Measurements from ENCODE around the gene CCDC92B. TPM values are rescaled to one million over a fixed set of nuclear protein-coding genes. Genes with fewer than 3 reads are reported as not detected.

Gene CCDC92B
- total and polyA plus RNA-seq, 10 of the 15 experiments (the other 5 are each of a cell fraction or from before 2014, with no cell fraction given) = not detected

- TF ChIP-seq PBX3 (IDR thresholded peaks at IDR 0.05; ENCODE audit: insufficient replicate concordance, low read depth, low read length) (no peak), CBFB (IDR thresholded peaks at IDR 0.05; ENCODE audit: low read depth) (no peak), KAT2A (conservative IDR thresholded peaks at IDR 0.05; ENCODE audit: control insufficient read depth, low read depth, low read length) (no peak)
Measured at GRCh38 chr17:2736956-2737355, 12.5 kb downstream of the CCDC92B start (continued).

- DNase-seq (ENCODE audit: low read depth, low spot score) = no peak
- Histone ChIP-seq H3K27me3 (replicated peaks in 1 of 2; ENCODE audit: control insufficient read depth in 2 of 2, insufficient read depth in 2 of 2, low read length in 1 of 2) (no peaks in the 10 kb centered on the region), H2AFZ (ENCODE audit: control insufficient read depth, low read depth, low read length) (no peak overlapping the region), H3K9me3 (replicated peaks; ENCODE audit: control insufficient read depth, insufficient read depth, low read length) (no peaks in the 10 kb centered on the region), H3K4me1 (ENCODE audit: control insufficient read depth, insufficient read depth, low read length) (no peaks in the 10 kb centered on the region), H3K9ac (ENCODE audit: control insufficient read depth, insufficient read depth, low read length) (no peak overlapping the region), H4K20me1 (ENCODE audit: control insufficient read depth, insufficient read depth) (no peaks in the 10 kb centered on the region), H3K79me2 (ENCODE audit: control insufficient read depth, insufficient read depth, low read length) (no peaks in the 10 kb centered on the region), H3K4me2 (ENCODE audit: control insufficient read depth, insufficient read depth) (no peak overlapping the region), H3K36me3 (ENCODE audit: control insufficient read depth in 2 of 2, insufficient read depth in 2 of 2, low read length in 1 of 2) (no peaks in the 10 kb centered on the region), H3K27ac (ENCODE audit: control insufficient read depth, insufficient read depth) (no peak overlapping the region), H3K4me3 (no peak overlapping the region)
- ChIA-PET RAD21 (ENCODE audit: unreplicated experiment) (no interaction called here), POLR2A (no interaction called here), CTCF (no interaction called here), SMC1A (ENCODE audit: uncharacterized antibody, unreplicated experiment) (no interaction called here)
- in situ Hi-C loops (cut with MboI) = no loop called here
- 79% methylated on average over 5 of the region's 5 CpGs for WGBS (ENCODE audit: insufficient coverage, insufficient replicate concordance, low lambda C conversion rate, missing lambda C conversion rate)
- no TSS peak for BruUV-seq (replicated peaks)
- intact Hi-C loops (cut with micrococcal nuclease; ENCODE audit: unreplicated experiment) = no loop called here
- TF ChIP-seq PAX8 (IDR thresholded peaks at IDR 0.05) (no peak), CHD1 (IDR thresholded peaks at IDR 0.05; ENCODE audit: low read depth, low read length) (no peak), TAF1 (IDR thresholded peaks at IDR 0.05; ENCODE audit: borderline replicate concordance, low read depth, low read length) (no peak), EZH2 (IDR thresholded peaks at IDR 0.05; ENCODE audit: borderline replicate concordance, control insufficient read depth, low read depth, low read length) (no peak), IRF3 (IDR thresholded peaks at IDR 0.05) (no peak), MTA3 (IDR thresholded peaks at IDR 0.05; ENCODE audit: borderline replicate concordance, low read length) (no peak), ZBED1 (IDR thresholded peaks at IDR 0.05; ENCODE audit: borderline replicate concordance) (no peak), SMARCA5 (IDR thresholded peaks at IDR 0.05) (no peak), ZNF207 (IDR thresholded peaks at IDR 0.05; ENCODE audit: borderline replicate concordance) (no peak), IRF4 (IDR thresholded peaks at IDR 0.05; ENCODE audit: low read depth, low read length) (no peak), NFYB (IDR thresholded peaks at IDR 0.05; ENCODE audit: insufficient read depth, low read depth, low read length) (no peak), ZNF384 (IDR thresholded peaks at IDR 0.05; ENCODE audit: borderline replicate concordance, low read depth, low read length) (no peak), CEBPB (IDR thresholded peaks at IDR 0.05; ENCODE audit: borderline replicate concordance in 1 of 2, low read depth in 2 of 2, low read length in 2 of 2) (no peak), CEBPZ (IDR thresholded peaks at IDR 0.05; ENCODE audit: low read depth, low read length) (no peak), SMAD5 (IDR thresholded peaks at IDR 0.05; ENCODE audit: low read depth) (no peak), YBX1 (IDR thresholded peaks at IDR 0.05) (no peak), SUPT20H (IDR thresholded peaks at IDR 0.05; ENCODE audit: borderline replicate concordance, control insufficient read depth, low read depth, low read length) (no peak), ASH2L (IDR thresholded peaks at IDR 0.05; ENCODE audit: borderline replicate concordance, low read depth) (no peak)
- no peak for FAIRE-seq
- no peak for ATAC-seq
Measured at GRCh38 chr17:2735896-2736295, 13.6 kb downstream of the CCDC92B start.

All from GM12878 (cell line).